Neural cell (in vitro differentiated cells): ENCODE measurements around the gene MAN1B1.

Source experiments
- EP300 ChIP-seq: fragments of 450-650 bp; conservative IDR thresholded peaks from 2 replicates; pipeline ENCODE4 v1.6.1; 2014; ENCODE audit warnings: antibody characterized with exemption, mild to moderate bottlenecking, moderate library complexity; ENCODE audit not compliant: poor library complexity, severe bottlenecking
- TAF1 ChIP-seq: IDR thresholded peaks from 2 replicates; pipeline ENCODE4 v1.6.1; 2012; ENCODE audit warnings: low read depth
- TF ChIP-seq, protein P1 (sequence below): fragments of 450-650 bp; IDR thresholded peaks from 2 replicates; pipeline ENCODE4 v1.5.1; 2014; ENCODE audit warnings: antibody characterized with exemption, mild to moderate bottlenecking, moderate library complexity; ENCODE audit not compliant: poor library complexity, severe bottlenecking

DNA sequence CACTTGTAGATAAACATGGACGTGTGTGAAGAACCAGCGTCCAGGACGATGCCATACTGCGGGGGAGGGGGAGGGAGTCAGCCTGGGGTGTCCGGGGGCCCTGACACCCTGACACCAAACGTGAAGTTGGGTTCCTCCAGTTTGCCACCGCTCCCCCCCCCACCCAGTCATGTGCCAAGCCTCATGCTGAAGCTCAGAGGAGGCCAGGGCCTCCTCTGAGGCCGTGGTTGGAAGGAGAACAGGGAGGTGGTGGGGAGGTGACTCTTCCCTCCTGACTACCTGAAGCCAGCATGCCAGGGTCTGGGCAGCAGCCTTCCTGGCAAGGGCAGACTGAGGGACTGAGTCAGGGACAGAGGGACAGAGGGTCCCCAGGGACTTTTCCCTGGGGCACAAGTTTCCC, 34.5 kb upstream of the MAN1B1 start:
- TF ChIP-seq EP300 (no peak), TAF1 (no peak)
- TF ChIP-seq, protein P1, sequence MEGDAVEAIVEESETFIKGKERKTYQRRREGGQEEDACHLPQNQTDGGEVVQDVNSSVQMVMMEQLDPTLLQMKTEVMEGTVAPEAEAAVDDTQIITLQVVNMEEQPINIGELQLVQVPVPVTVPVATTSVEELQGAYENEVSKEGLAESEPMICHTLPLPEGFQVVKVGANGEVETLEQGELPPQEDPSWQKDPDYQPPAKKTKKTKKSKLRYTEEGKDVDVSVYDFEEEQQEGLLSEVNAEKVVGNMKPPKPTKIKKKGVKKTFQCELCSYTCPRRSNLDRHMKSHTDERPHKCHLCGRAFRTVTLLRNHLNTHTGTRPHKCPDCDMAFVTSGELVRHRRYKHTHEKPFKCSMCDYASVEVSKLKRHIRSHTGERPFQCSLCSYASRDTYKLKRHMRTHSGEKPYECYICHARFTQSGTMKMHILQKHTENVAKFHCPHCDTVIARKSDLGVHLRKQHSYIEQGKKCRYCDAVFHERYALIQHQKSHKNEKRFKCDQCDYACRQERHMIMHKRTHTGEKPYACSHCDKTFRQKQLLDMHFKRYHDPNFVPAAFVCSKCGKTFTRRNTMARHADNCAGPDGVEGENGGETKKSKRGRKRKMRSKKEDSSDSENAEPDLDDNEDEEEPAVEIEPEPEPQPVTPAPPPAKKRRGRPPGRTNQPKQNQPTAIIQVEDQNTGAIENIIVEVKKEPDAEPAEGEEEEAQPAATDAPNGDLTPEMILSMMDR: no peak
